ENCODE measurements around the gene FARSA. TPM values are rescaled to one million over a fixed set of nuclear protein-coding genes. Genes with fewer than 3 reads are reported as not detected.
"Not testable (repeated sequence)": the region's sequence is repeated elsewhere in the genome, so short reads cannot be mapped to it uniquely, and the experiment has no call there.

The FARSA gene
- polyA plus RNA-seq, 12 donors, result 25.7 to 45.4 (median 34.4) TPM; not detected in 1

GRCh38 chr19:12893582-12893981 is 39.9 kb downstream of the FARSA start:
- no peak for DNase-seq

GRCh38 chr19:12891553-12892021 is 41.9 kb downstream of the FARSA start:
- DNase-seq, result no peak

- DNase-seq, result peak; percentile 96
These were observed 42.5 kb downstream of the FARSA start, which contains the start of gene GCDH for GRCh38 chr19:12890787-12891552. TSS of gene GCDH (plus strand) at chr19:12891160. CDS start at chr19:12891305, 145 bp downstream.

- not testable (repeated sequence) for DNase-seq
These were observed 43.2 kb downstream of the FARSA start for GRCh38 chr19:12890299-12890786.

GRCh38 chr19:12888006-12888603 is 45.4 kb downstream of the FARSA start:
- no peak for DNase-seq

- DNase-seq, result no peak
These were observed 46.4 kb downstream of the FARSA start, which contains the start of gene KLF1 for GRCh38 chr19:12886969-12887747. TSS of gene KLF1 (minus strand) at chr19:12887201. CDS start at chr19:12887140, 61 bp downstream.

- no peak for DNase-seq
These were observed 46.9 kb downstream of the FARSA start for GRCh38 chr19:12886651-12886968.

- DNase-seq, result no peak
These were observed 47.5 kb downstream of the FARSA start for GRCh38 chr19:12885749-12886650.

- DNase-seq, result no peak
These were observed 48.4 kb downstream of the FARSA start for GRCh38 chr19:12884926-12885748.

GRCh38 chr19:12884627-12884925 is 48.9 kb downstream of the FARSA start:
- DNase-seq, result no peak

GRCh38 chr19:12884202-12884601 is 49.3 kb downstream of the FARSA start:
- DNase-seq, result no peak

- DNase-seq, result no peak
These were observed 50.9 kb downstream of the FARSA start for GRCh38 chr19:12882589-12882988.

- DNase-seq, result peak; percentile 91
These were observed 52.2 kb downstream of the FARSA start, which contains the start of gene DNASE2 for GRCh38 chr19:12881172-12881808. TSS of gene DNASE2 (minus strand) at chr19:12881449. CDS start at chr19:12881375, 74 bp downstream.

GRCh38 chr19:12880551-12881171 is 52.9 kb downstream of the FARSA start:
- no peak for DNase-seq

GRCh38 chr19:12875086-12875485 is 58.4 kb downstream of the FARSA start:
- DNase-seq, result no peak

GRCh38 chr19:12873891-12874745 is 59.4 kb downstream of the FARSA start:
- DNase-seq, result no peak

GRCh38 chr19:12872941-12873890 is 60.3 kb downstream of the FARSA start:
- DNase-seq, result no peak

Measured in muscle of arm (tissue), 12 donors.